Activated CD8-positive, alpha-beta memory T cell treated with anti-CD3 and anti-CD28 coated beads for 24 hours (primary cell): ENCODE results near the gene ARSH.
"Not testable (repeated sequence)": the region's sequence is repeated elsewhere in the genome, so short reads cannot be mapped to it uniquely, and the experiment has no call there.

Source experiments
- DNase-seq: peaks from one replicate; pipeline ENCODE4 v3.0.0-alpha.2; 2020

The ARSH gene

GRCh38 chrX:3044196-3044595 is 37.9 kb downstream of the ARSH start:
- DNase-seq, result no peak

GRCh38 chrX:3044671-3045070 is 38.3 kb downstream of the ARSH start:
- DNase-seq, result no peak

GRCh38 chrX:3046253-3047240 is 40.2 kb downstream of the ARSH start:
- DNase-seq, result no peak

- DNase-seq, result not testable (repeated sequence)
Observed at GRCh38 chrX:3050523-3051175, 44.3 kb downstream of the ARSH start.

- DNase-seq, result no peak
Observed at GRCh38 chrX:3052860-3053259, 46.5 kb downstream of the ARSH start.

DNA sequence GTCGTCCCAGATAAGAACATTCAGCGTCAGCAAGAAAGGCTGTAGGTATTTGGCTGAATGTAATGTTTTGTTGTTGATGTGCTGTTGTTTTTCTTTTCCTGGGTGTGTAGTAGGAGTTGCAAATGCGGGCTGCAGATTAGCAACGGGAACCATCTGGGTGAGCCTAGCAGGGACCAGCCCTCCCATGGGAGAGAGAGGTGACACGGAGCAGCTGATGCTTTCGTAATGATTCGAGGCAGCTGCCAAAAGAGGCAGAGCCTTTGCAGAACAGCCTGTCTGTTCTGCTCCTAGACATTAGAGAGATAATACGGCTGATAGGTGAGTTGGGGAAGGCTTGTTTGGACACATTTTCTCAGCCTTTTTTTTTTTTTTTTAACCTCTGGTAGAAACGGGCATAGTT is 60.2 kb downstream of the ARSH start:
- no peak for DNase-seq

GRCh38 chrX:3075959-3076358 is 69.6 kb downstream of the ARSH start:
- no peak for DNase-seq

DNA sequence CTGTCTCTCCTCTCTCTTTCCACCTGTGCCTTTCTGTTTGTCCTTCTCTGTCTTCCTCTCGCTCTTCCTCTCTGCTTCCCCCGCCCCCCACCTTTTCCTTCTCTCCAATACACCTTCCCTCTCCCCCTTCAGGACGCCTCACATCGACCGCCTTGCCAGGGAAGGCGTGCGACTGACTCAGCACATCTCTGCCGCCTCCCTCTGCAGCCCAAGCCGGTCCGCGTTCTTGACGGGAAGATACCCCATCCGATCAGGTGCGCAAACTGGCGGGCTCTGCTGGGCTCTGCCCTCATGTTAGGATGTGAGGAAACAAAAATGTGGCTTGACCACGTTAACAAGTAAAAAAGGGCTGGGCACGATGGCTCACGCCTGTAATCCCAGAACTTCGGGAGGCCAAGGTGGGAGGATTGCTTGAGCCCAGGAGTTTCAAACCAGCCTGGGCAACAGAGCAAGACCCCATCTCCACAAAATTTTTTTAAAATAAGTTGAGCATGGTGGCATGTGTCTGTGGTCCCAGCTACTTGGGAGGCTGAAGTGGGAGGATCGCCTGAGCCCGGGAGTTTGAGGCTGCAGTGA is 70.2 kb downstream of the ARSH start:
- DNase-seq, result no peak
